Activated CD4-positive, alpha-beta memory T cell treated with anti-CD3 and anti-CD28 coated beads for 36 hours (primary cell): ENCODE data around the gene SH3PXD2B. TPM values are rescaled to one million over a fixed set of nuclear protein-coding genes. Genes with fewer than 3 reads are reported as not detected.
A peak's percentile ranks its signal among the peaks of the same experiment; 100 is the strongest.
"Not testable (repeated sequence)": the region's sequence is repeated elsewhere in the genome, so short reads cannot be mapped to it uniquely, and the experiment has no call there.

Source experiments
- CTCF ChIA-PET: fragments of 350-600 bp; sonication (Branson Sonifier 250); formaldehyde crosslinking; loops from one replicate; lab custom pipeline; 2021; ENCODE audit warnings: antibody characterized with exemption, inconsistent platforms; lab: Charles Lee
- POLR2A ChIA-PET: fragments of 350-600 bp; sonication (Branson Sonifier 250); formaldehyde crosslinking; loops from one replicate; lab custom pipeline; 2021; ENCODE audit warnings: antibody characterized with exemption; lab: Charles Lee
- DNase-seq: peaks from one replicate; pipeline ENCODE4 v3.0.0-alpha.2; 2020
- H3K27ac Mint-ChIP-seq: one replicate; pipeline ENCODE4 v1.8.0; 2021; ENCODE audit warnings: mixed read lengths
- H3K27me3 Mint-ChIP-seq: one replicate; pipeline ENCODE4 v1.8.0; 2021; ENCODE audit warnings: mixed read lengths
- H3K36me3 Mint-ChIP-seq: one replicate; pipeline ENCODE4 v1.8.0; 2021; ENCODE audit warnings: mixed read lengths
- H3K4me1 Mint-ChIP-seq: one replicate; pipeline ENCODE4 v1.8.0; 2021; ENCODE audit warnings: low read depth, mixed read lengths
- H3K4me3 Mint-ChIP-seq: one replicate; pipeline ENCODE4 v1.8.0; 2021; ENCODE audit warnings: mild to moderate bottlenecking, mixed read lengths
- H3K9me3 Mint-ChIP-seq: one replicate; pipeline ENCODE4 v1.8.0; 2021; ENCODE audit warnings: mixed read lengths
- intact Hi-C: fragments of 100-400 bp; cut with micrococcal nuclease; formaldehyde crosslinking; loops from one replicate; pipeline ENCODE4 v1.15.1; 2023
- total RNA-seq, 2 experiments: library from RNA; stranded (reverse); gene quantifications; one replicate each; pipeline ENCODE4 v1.2.3, GENCODE V29; 2021

SH3PXD2B gene
- total RNA-seq, 2 experiments from 2014 or later, result 0.99 to 1.1 TPM

- intact Hi-C loops, result no loop called here
- Mint-ChIP-seq H3K36me3 (no peaks in the 10 kb centered on the region), H3K27me3 (peaks cover 6% of the 10 kb centered on the region), H3K4me3 (no peak overlapping the region), H3K27ac (no peak overlapping the region), H3K4me1 (no peaks in the 10 kb centered on the region), H3K9me3 (peaks cover 6% of the 10 kb centered on the region)
- no peak for DNase-seq
- ChIA-PET CTCF (interaction anchor here (0.6 to 0.9 kb wide), 2 partner anchors 10 to 115 kb away, joined by 3 read pairs; partner anchors contain the start of gene STK10), POLR2A (interaction anchor here (0.6 kb wide), 1 partner anchor 58 kb away, joined by 6 read pairs; no protein-coding TSS in a partner anchor)
Measured at GRCh38 chr5:172303572-172304335, 150.6 kb downstream of the SH3PXD2B start.

- POLR2A ChIA-PET, result interaction anchor here (0.6 kb wide), 1 partner anchor 59 kb away, joined by 6 read pairs; no protein-coding TSS in a partner anchor
- peaks cover 6% of the 10 kb centered on the region for H3K9me3 Mint-ChIP-seq
- CTCF ChIA-PET, result interaction anchor here (0.6 to 1.4 kb wide), 3 partner anchors 10 to 115 kb away, joined by 3 read pairs; partner anchors contain the start of gene STK10
- no peak for DNase-seq
- no peaks in the 10 kb centered on the region for H3K4me1 Mint-ChIP-seq
- peaks cover 6% of the 10 kb centered on the region for H3K27me3 Mint-ChIP-seq
- intact Hi-C loops, result no loop called here
- H3K36me3 Mint-ChIP-seq, result no peaks in the 10 kb centered on the region
- no peak overlapping the region for H3K27ac Mint-ChIP-seq
- no peak overlapping the region for H3K4me3 Mint-ChIP-seq
Measured at GRCh38 chr5:172303162-172303561, 151.2 kb downstream of the SH3PXD2B start.

DNA sequence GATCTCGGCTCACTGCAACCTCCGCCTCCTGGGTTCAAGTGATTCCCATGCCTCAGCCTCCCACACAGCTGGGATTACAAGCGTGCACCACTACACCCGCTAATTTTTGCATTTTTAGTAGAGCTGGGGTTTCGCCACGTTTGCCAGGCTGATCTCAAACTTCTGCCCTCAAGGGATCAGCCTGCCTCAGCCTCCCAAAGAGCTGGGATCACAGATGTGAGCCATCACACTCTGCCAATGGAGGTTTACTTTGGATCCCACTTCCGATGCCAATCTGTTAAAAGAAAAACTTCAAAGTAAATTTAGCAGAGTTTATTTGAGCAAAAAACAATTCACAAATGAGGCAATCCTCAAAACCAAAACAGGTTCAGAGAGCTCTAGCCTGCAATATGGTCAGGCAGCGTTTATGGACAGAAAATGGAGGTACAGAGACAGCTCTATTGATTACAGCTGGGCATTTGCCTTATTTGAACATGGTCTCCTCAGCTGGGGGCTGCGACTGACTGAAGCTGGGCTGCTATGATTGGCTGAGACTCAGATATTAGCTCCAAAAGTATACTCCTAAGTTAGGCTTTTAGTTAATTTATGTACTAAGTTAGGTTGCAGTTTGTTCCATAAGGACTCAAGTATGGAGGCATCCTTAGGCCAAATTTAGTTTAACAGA lies 152.1 kb downstream of the SH3PXD2B start:
- H3K27me3 Mint-ChIP-seq, result peaks cover 4% of the 10 kb centered on the region
- DNase-seq, result no peak
- H3K4me3 Mint-ChIP-seq, result no peak overlapping the region
- H3K27ac Mint-ChIP-seq, result no peak overlapping the region
- H3K36me3 Mint-ChIP-seq, result no peaks in the 10 kb centered on the region
- no peaks in the 10 kb centered on the region for H3K4me1 Mint-ChIP-seq
- intact Hi-C loops, result no loop called here
- CTCF ChIA-PET, result interaction anchor here (1.4 kb wide), 1 partner anchor 9 kb away, joined by 3 read pairs; no protein-coding TSS in a partner anchor
- POLR2A ChIA-PET, result no interaction called here
- H3K9me3 Mint-ChIP-seq, result peaks cover 6% of the 10 kb centered on the region

GRCh38 chr5:172299916-172300439 lies 154.3 kb downstream of the SH3PXD2B start:
- intact Hi-C loops, result no loop called here
- peaks cover 6% of the 10 kb centered on the region for H3K27me3 Mint-ChIP-seq

DNA sequence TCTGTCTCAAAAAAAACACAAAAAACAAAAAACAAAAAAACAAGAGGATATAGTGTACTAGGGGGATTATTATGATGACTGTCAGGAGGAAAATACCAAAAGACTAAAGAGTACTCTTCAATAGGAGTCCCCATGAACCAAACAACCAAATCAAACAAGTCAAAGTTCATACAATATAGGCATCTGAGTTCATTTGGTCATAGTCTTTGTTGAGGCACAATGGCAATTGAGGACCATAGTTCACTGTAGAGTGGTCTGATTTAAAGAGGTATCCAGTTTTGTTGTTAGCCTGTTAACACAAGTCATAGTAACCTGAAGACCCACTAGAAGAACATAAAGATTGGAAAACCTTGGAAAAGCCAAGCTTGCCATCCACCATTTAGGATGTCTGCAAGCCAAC lies 159.5 kb downstream of the SH3PXD2B start:
- Mint-ChIP-seq H3K9me3 (no peaks in the 10 kb centered on the region), H3K27ac (no peak overlapping the region), H3K27me3 (peaks cover 4% of the 10 kb centered on the region), H3K4me1 (no peaks in the 10 kb centered on the region), H3K36me3 (no peaks in the 10 kb centered on the region), H3K4me3 (no peak overlapping the region)
- intact Hi-C loops, result loop anchor here (5.0 kb wide), 1 partner anchor 383 kb away; no protein-coding TSS in a partner anchor
- CTCF ChIA-PET, result interaction anchor here (0.7 to 3.9 kb wide), 3 partner anchors 13 to 187 kb away, joined by 4 to 15 read pairs (median 13); no protein-coding TSS in a partner anchor
- no peak for DNase-seq
- POLR2A ChIA-PET, result no interaction called here

More at GRCh38 chr5:172299916-172300439, 154.3 kb downstream of the SH3PXD2B start:
- H3K9me3 Mint-ChIP-seq, result no peaks in the 10 kb centered on the region
- no peaks in the 10 kb centered on the region for H3K4me1 Mint-ChIP-seq
- H3K27ac Mint-ChIP-seq, result no peak overlapping the region
- DNase-seq, result peak; percentile 14
- no peak overlapping the region for H3K4me3 Mint-ChIP-seq
- ChIA-PET CTCF (no interaction called here), POLR2A (no interaction called here)
- no peaks in the 10 kb centered on the region for H3K36me3 Mint-ChIP-seq

GRCh38 chr5:172293745-172294342 lies 160.5 kb downstream of the SH3PXD2B start:
- ChIA-PET POLR2A (no interaction called here), CTCF (interaction anchor here (0.5 to 3.9 kb wide), 32 partner anchors 8 to 403 kb away, joined by 3 to 21 read pairs (median 4); partner anchors contain the start of genes EFCAB9 and STK10)
- no peak for DNase-seq
- Mint-ChIP-seq H3K4me3 (no peak overlapping the region), H3K27me3 (peaks cover 4% of the 10 kb centered on the region), H3K36me3 (no peaks in the 10 kb centered on the region), H3K27ac (no peak overlapping the region), H3K9me3 (no peaks in the 10 kb centered on the region), H3K4me1 (no peaks in the 10 kb centered on the region)
- intact Hi-C loops, result loop anchor here (1.0 to 5.0 kb wide), 5 partner anchors 19 to 382 kb away; partner anchors contain the start of gene STK10

- Mint-ChIP-seq H3K36me3 (no peaks in the 10 kb centered on the region), H3K4me1 (no peaks in the 10 kb centered on the region), H3K9me3 (no peaks in the 10 kb centered on the region), H3K27ac (no peak overlapping the region), H3K27me3 (peaks cover 4% of the 10 kb centered on the region), H3K4me3 (no peak overlapping the region)
- POLR2A ChIA-PET, result no interaction called here
- DNase-seq, result peak; percentile 72
- CTCF ChIA-PET, result interaction anchor here (0.5 to 3.9 kb wide), 32 partner anchors 8 to 404 kb away, joined by 3 to 21 read pairs (median 4); partner anchors contain the start of genes EFCAB9 and STK10
- intact Hi-C loops, result loop anchor here (1.0 to 5.0 kb wide), 5 partner anchors 18 to 381 kb away; partner anchors contain the start of gene STK10
Measured at GRCh38 chr5:172293054-172293744, 161.1 kb downstream of the SH3PXD2B start.

- not testable (repeated sequence) for DNase-seq, H3K27ac Mint-ChIP-seq, H3K27me3 Mint-ChIP-seq, H3K4me3 Mint-ChIP-seq, H3K4me1 Mint-ChIP-seq, H3K36me3 Mint-ChIP-seq, H3K9me3 Mint-ChIP-seq
- intact Hi-C loops, result loop anchor here (2.0 to 5.0 kb wide), 2 partner anchors 17 to 380 kb away; no protein-coding TSS in a partner anchor
- ChIA-PET POLR2A (interaction anchor here (0.6 to 0.7 kb wide), 2 partner anchors 68 to 226 kb away, joined by 3 read pairs; no protein-coding TSS in a partner anchor), CTCF (interaction anchor here (0.6 to 3.9 kb wide), 10 partner anchors 9 to 285 kb away, joined by 3 to 21 read pairs (median 4); partner anchors contain the start of genes STK10 and UBTD2)
Measured at GRCh38 chr5:172291837-172292236, 162.5 kb downstream of the SH3PXD2B start.

GRCh38 chr5:172288465-172288864 lies 165.9 kb downstream of the SH3PXD2B start:
- no peaks in the 10 kb centered on the region for H3K27me3 Mint-ChIP-seq
- ChIA-PET CTCF (interaction anchor here (0.8 kb wide), 1 partner anchor 163 kb away, joined by 3 read pairs; no protein-coding TSS in a partner anchor), POLR2A (no interaction called here)
- H3K9me3 Mint-ChIP-seq, result no peaks in the 10 kb centered on the region
- H3K36me3 Mint-ChIP-seq, result no peaks in the 10 kb centered on the region
- H3K4me3 Mint-ChIP-seq, result no peak overlapping the region
- H3K4me1 Mint-ChIP-seq, result peaks cover 10% of the 10 kb centered on the region
- DNase-seq, result no peak
- intact Hi-C loops, result no loop called here
- no peak overlapping the region for H3K27ac Mint-ChIP-seq

DNA sequence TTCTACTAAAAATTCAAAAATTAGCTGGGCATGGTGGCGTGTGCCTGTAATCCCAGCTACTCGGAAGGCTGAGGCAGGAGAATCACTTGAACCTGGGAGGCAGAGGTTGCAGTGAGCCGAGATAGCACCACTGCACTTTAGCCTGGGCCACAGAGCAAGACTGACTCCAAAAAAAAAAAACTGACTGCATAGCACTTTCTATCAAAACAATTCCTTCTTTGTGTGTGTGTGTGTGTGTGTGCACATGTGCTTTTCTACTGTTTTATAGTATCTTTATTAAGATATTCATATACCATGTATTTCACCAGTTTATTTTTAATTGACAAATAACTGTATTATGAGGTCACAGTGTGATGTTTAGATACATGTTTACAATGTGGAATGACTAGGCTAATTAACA lies 167.2 kb downstream of the SH3PXD2B start:
- H3K4me3 Mint-ChIP-seq, POLR2A ChIA-PET: not testable (repeated sequence)

More for the DNA sequence above, 167.2 kb downstream of the SH3PXD2B start:
- H3K9me3 Mint-ChIP-seq, DNase-seq, H3K27ac Mint-ChIP-seq, H3K36me3 Mint-ChIP-seq, CTCF ChIA-PET, H3K27me3 Mint-ChIP-seq, intact Hi-C loops: not testable (repeated sequence)
- H3K4me1 Mint-ChIP-seq, result peaks cover 16% of the 10 kb centered on the region
